GM12891 (cell line): ENCODE measurements around the gene CABCOCO1.

ENCODE experiments used
- PAX5 ChIP-seq: IDR thresholded peaks from 2 replicates; pipeline ENCODE4 v1.6.1; 2011; ENCODE audit warnings: low read length, moderate library complexity, mild to moderate bottlenecking; ENCODE audit not compliant: insufficient read depth, severe bottlenecking
- POLR2A ChIP-seq: IDR thresholded peaks from 2 replicates; pipeline ENCODE4 v1.6.1; 2011; ENCODE audit warnings: low read depth, low read length, control low read depth
- POLR2AphosphoS5 ChIP-seq: IDR thresholded peaks from 2 replicates; pipeline ENCODE4 v1.6.1; 2011; ENCODE audit warnings: low read depth, low read length, control low read depth
- POU2F2 ChIP-seq: IDR thresholded peaks from 2 replicates; pipeline ENCODE4 v1.6.1; 2011; ENCODE audit warnings: low read depth, mild to moderate bottlenecking, control low read depth, low read length, moderate library complexity
- SPI1 ChIP-seq: IDR thresholded peaks from 2 replicates; pipeline ENCODE4 v1.6.1; 2011; ENCODE audit warnings: low read depth, low read length, control low read depth
- TAF1 ChIP-seq: IDR thresholded peaks from 2 replicates; pipeline ENCODE4 v1.6.1; 2011; ENCODE audit warnings: low read depth, low read length, control low read depth

DNA sequence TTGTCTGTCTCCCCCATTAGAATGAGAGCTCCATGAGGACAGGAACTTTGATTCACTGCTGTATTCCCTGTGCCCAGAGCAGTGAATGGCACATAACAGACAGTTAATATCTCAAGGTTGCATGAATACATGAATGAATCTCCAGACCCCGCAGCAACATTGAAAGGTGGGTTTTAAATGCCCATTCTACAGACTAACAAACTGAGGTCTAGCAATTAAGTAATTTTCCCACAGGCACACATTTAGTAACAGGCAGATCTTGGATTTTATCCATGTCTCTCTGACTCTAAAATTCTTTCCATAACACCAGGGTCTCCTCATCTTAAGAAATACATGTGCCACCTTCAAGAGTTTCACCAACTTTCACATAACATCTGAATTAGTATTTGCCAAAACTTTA lies 134.1 kb downstream of the CABCOCO1 start:
- no peak for TF ChIP-seq POLR2A
- TF ChIP-seq POU2F2: no peak
- no peak for TF ChIP-seq PAX5
- no peak for TF ChIP-seq POLR2AphosphoS5
- TF ChIP-seq TAF1: no peak
- no peak for TF ChIP-seq SPI1
